ENCODE measurements around the gene MEX3D.

MEX3D gene
- long read RNA-seq = 0 reads

GRCh38 chr19:1568320-1569019 lies at the start of gene MEX3D:
TSS of gene MEX3D (minus strand) at chr19:1568325. CDS start at chr19:1568058, 267 bp downstream.
- Histone ChIP-seq H3K27ac (replicated peaks) (no peak within 1 kb of the TSS), H3K27me3 (ENCODE audit: insufficient read depth, poor library complexity, severe bottlenecking) (no peaks in the 10 kb centered on the region), H3K4me3 (replicated peaks; ENCODE audit: insufficient read depth, low read length) (peak within 1 kb of the TSS; percentile 31)
- DNase-seq (ENCODE audit: low read depth in 1 of 2, low spot score in 1 of 2) = peak; percentile 45 to 47
- TF ChIP-seq, protein P1, sequence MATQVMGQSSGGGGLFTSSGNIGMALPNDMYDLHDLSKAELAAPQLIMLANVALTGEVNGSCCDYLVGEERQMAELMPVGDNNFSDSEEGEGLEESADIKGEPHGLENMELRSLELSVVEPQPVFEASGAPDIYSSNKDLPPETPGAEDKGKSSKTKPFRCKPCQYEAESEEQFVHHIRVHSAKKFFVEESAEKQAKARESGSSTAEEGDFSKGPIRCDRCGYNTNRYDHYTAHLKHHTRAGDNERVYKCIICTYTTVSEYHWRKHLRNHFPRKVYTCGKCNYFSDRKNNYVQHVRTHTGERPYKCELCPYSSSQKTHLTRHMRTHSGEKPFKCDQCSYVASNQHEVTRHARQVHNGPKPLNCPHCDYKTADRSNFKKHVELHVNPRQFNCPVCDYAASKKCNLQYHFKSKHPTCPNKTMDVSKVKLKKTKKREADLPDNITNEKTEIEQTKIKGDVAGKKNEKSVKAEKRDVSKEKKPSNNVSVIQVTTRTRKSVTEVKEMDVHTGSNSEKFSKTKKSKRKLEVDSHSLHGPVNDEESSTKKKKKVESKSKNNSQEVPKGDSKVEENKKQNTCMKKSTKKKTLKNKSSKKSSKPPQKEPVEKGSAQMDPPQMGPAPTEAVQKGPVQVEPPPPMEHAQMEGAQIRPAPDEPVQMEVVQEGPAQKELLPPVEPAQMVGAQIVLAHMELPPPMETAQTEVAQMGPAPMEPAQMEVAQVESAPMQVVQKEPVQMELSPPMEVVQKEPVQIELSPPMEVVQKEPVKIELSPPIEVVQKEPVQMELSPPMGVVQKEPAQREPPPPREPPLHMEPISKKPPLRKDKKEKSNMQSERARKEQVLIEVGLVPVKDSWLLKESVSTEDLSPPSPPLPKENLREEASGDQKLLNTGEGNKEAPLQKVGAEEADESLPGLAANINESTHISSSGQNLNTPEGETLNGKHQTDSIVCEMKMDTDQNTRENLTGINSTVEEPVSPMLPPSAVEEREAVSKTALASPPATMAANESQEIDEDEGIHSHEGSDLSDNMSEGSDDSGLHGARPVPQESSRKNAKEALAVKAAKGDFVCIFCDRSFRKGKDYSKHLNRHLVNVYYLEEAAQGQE (IDR thresholded peaks at IDR 0.05; ENCODE audit: insufficient replicate concordance, low read depth) = peak; percentile 17
- no peak for TF ChIP-seq SPI1 (IDR thresholded peaks at IDR 0.05; ENCODE audit: borderline replicate concordance, low read depth)
- TF ChIP-seq, protein P2, sequence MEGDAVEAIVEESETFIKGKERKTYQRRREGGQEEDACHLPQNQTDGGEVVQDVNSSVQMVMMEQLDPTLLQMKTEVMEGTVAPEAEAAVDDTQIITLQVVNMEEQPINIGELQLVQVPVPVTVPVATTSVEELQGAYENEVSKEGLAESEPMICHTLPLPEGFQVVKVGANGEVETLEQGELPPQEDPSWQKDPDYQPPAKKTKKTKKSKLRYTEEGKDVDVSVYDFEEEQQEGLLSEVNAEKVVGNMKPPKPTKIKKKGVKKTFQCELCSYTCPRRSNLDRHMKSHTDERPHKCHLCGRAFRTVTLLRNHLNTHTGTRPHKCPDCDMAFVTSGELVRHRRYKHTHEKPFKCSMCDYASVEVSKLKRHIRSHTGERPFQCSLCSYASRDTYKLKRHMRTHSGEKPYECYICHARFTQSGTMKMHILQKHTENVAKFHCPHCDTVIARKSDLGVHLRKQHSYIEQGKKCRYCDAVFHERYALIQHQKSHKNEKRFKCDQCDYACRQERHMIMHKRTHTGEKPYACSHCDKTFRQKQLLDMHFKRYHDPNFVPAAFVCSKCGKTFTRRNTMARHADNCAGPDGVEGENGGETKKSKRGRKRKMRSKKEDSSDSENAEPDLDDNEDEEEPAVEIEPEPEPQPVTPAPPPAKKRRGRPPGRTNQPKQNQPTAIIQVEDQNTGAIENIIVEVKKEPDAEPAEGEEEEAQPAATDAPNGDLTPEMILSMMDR (IDR thresholded peaks at IDR 0.05; ENCODE audit: insufficient read depth, low read length) = no peak
- TF ChIP-seq GABPA (IDR thresholded peaks at IDR 0.05; ENCODE audit: low read depth) = no peak

DNA sequence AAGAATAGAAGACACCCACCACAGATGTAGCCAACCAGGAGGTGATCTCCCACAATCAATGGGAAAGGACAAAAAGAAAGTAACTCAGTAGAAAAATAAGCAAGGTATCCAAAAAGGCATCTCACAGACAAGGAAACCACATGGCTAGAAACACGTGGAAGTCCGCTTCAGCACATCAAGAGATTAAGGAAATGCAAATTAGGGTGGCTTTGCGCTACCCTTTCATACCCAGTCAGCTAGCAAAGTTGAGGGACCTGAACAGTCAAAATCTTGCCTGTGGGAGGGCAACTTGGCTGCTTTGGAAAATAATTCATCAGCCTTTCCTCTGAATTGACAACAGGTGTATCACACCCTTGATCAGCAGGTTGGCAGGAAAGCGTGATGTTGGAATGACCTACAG lies 48.8 kb upstream of the MEX3D start:
- no peak for DNase-seq (ENCODE audit: low read depth in 1 of 2, low spot score in 1 of 2)
- Histone ChIP-seq H3K27me3 (ENCODE audit: insufficient read depth, poor library complexity, severe bottlenecking) (no peaks in the 10 kb centered on the region), H3K4me3 (replicated peaks; ENCODE audit: insufficient read depth, low read length) (no peak overlapping the region), H3K27ac (replicated peaks) (no peak overlapping the region)
- no peak for TF ChIP-seq GABPA (IDR thresholded peaks at IDR 0.05; ENCODE audit: low read depth)
- no peak for TF ChIP-seq SPI1 (IDR thresholded peaks at IDR 0.05; ENCODE audit: borderline replicate concordance, low read depth)
- TF ChIP-seq, protein P2 (IDR thresholded peaks at IDR 0.05; ENCODE audit: insufficient read depth, low read length) = no peak
- TF ChIP-seq POLR2AphosphoS5 (IDR thresholded peaks at IDR 0.05; ENCODE audit: low read depth) = no peak
- TF ChIP-seq, protein P1 (IDR thresholded peaks at IDR 0.05; ENCODE audit: insufficient replicate concordance, low read depth) = no peak

DNA sequence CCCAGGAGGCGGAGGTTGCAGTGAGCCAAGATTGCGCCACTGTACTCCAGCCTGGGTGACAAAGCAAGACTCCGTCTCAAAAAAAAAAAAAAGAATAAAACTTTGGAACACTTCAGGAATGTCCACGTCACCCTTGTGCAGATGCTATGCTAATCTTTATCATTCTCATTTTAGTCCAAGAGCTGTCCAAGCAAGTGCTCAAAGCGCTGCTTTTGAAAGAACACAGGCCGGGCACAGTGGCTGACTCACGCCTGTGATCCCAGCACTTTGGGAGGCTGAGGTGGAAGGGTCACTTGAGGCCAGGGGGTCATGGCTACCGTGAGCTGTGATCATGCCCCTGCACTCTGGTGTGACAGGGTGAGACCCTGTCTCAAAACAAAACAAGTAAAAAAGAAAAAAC lies 48.3 kb upstream of the MEX3D start:
- Histone ChIP-seq H3K27me3 (ENCODE audit: insufficient read depth, poor library complexity, severe bottlenecking) (no peaks in the 10 kb centered on the region), H3K27ac (replicated peaks) (no peak overlapping the region), H3K4me3 (replicated peaks; ENCODE audit: insufficient read depth, low read length) (no peak overlapping the region)
- TF ChIP-seq, protein P2 (IDR thresholded peaks at IDR 0.05; ENCODE audit: insufficient read depth, low read length) = no peak
- TF ChIP-seq SPI1 (IDR thresholded peaks at IDR 0.05; ENCODE audit: borderline replicate concordance, low read depth) (no peak), POLR2AphosphoS5 (IDR thresholded peaks at IDR 0.05; ENCODE audit: low read depth) (no peak), GABPA (IDR thresholded peaks at IDR 0.05; ENCODE audit: low read depth) (no peak)
- TF ChIP-seq, protein P1 (IDR thresholded peaks at IDR 0.05; ENCODE audit: insufficient replicate concordance, low read depth) = no peak
- no peak for DNase-seq (ENCODE audit: low read depth in 1 of 2, low spot score in 1 of 2)
